HL-60 (cell line): ENCODE data around the gene OSBP2.

Experiments used
- DNase-seq, 2 experiments: peaks; one replicate each; pipeline ENCODE4 v3.0.0-alpha.2; 2010 to 2020; ENCODE audit warnings: low read depth in 1 of 2, low spot score in 1 of 2
- H3K27ac ChIP-seq: fragments of 250-450 bp; sonication (Bioruptor Pico); replicated peaks from 2 replicates; pipeline ENCODE4 v1.5.1; 2020; ENCODE audit warnings: mild to moderate bottlenecking, moderate library complexity
- H3K27me3 ChIP-seq: fragments of 250-450 bp; sonication (Bioruptor Pico); 2 replicates; pipeline ENCODE4 v1.5.1; 2021; ENCODE audit warnings: mild to moderate bottlenecking, moderate library complexity; ENCODE audit not compliant: insufficient read depth, poor library complexity, severe bottlenecking
- H3K4me3 ChIP-seq: replicated peaks from 2 replicates; pipeline ENCODE4 v1.5.1; 2011; ENCODE audit warnings: mild to moderate bottlenecking, control low read depth, low read length; ENCODE audit not compliant: insufficient read depth
- GABPA ChIP-seq: IDR thresholded peaks from 2 replicates; pipeline ENCODE4 v1.6.1; 2012; ENCODE audit warnings: low read depth
- POLR2AphosphoS5 ChIP-seq: IDR thresholded peaks from 2 replicates; pipeline ENCODE4 v1.6.1; 2012; ENCODE audit warnings: low read depth
- SPI1 ChIP-seq: IDR thresholded peaks from 2 replicates; pipeline ENCODE4 v1.6.1; 2012; ENCODE audit warnings: low read depth, mild to moderate bottlenecking, borderline replicate concordance
- TF ChIP-seq, protein P1 (sequence below): IDR thresholded peaks from 2 replicates; pipeline ENCODE4 v1.6.1; 2012; ENCODE audit warnings: low read depth; ENCODE audit not compliant: insufficient replicate concordance
- TF ChIP-seq, protein P2 (sequence below): IDR thresholded peaks from one replicate; pipeline ENCODE4 v1.5.1; 2011; ENCODE audit warnings: low read length, control low read depth, inconsistent platforms; ENCODE audit not compliant: insufficient read depth

Gene OSBP2

DNA sequence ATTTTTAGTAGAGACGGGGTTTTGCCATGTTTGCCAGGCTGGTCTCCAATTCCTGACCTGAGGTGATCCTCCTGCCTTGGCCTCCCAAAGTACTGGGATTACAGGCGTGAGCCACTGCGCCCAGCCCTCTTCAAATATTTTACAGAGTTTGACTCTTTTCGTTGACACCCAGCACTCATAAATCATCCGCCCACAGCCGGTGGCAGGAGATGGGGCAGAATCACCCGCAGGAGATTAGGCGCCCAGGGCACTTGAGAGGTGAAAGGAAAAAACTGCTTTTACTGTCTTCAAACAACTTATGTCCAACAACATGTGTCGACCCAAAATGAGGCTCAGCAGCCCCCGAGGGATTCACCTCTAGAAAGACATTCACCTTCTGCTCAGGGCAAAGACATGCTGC is 56.9 kb downstream of the OSBP2 start:
- TF ChIP-seq POLR2AphosphoS5 (no peak), SPI1 (no peak), GABPA (no peak)
- TF ChIP-seq, protein P1, sequence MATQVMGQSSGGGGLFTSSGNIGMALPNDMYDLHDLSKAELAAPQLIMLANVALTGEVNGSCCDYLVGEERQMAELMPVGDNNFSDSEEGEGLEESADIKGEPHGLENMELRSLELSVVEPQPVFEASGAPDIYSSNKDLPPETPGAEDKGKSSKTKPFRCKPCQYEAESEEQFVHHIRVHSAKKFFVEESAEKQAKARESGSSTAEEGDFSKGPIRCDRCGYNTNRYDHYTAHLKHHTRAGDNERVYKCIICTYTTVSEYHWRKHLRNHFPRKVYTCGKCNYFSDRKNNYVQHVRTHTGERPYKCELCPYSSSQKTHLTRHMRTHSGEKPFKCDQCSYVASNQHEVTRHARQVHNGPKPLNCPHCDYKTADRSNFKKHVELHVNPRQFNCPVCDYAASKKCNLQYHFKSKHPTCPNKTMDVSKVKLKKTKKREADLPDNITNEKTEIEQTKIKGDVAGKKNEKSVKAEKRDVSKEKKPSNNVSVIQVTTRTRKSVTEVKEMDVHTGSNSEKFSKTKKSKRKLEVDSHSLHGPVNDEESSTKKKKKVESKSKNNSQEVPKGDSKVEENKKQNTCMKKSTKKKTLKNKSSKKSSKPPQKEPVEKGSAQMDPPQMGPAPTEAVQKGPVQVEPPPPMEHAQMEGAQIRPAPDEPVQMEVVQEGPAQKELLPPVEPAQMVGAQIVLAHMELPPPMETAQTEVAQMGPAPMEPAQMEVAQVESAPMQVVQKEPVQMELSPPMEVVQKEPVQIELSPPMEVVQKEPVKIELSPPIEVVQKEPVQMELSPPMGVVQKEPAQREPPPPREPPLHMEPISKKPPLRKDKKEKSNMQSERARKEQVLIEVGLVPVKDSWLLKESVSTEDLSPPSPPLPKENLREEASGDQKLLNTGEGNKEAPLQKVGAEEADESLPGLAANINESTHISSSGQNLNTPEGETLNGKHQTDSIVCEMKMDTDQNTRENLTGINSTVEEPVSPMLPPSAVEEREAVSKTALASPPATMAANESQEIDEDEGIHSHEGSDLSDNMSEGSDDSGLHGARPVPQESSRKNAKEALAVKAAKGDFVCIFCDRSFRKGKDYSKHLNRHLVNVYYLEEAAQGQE, result no peak
- TF ChIP-seq, protein P2, sequence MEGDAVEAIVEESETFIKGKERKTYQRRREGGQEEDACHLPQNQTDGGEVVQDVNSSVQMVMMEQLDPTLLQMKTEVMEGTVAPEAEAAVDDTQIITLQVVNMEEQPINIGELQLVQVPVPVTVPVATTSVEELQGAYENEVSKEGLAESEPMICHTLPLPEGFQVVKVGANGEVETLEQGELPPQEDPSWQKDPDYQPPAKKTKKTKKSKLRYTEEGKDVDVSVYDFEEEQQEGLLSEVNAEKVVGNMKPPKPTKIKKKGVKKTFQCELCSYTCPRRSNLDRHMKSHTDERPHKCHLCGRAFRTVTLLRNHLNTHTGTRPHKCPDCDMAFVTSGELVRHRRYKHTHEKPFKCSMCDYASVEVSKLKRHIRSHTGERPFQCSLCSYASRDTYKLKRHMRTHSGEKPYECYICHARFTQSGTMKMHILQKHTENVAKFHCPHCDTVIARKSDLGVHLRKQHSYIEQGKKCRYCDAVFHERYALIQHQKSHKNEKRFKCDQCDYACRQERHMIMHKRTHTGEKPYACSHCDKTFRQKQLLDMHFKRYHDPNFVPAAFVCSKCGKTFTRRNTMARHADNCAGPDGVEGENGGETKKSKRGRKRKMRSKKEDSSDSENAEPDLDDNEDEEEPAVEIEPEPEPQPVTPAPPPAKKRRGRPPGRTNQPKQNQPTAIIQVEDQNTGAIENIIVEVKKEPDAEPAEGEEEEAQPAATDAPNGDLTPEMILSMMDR, result no peak
- Histone ChIP-seq H3K27ac (no peak overlapping the region), H3K27me3 (no peaks in the 10 kb centered on the region), H3K4me3 (no peak overlapping the region)
- no peak for DNase-seq

DNA sequence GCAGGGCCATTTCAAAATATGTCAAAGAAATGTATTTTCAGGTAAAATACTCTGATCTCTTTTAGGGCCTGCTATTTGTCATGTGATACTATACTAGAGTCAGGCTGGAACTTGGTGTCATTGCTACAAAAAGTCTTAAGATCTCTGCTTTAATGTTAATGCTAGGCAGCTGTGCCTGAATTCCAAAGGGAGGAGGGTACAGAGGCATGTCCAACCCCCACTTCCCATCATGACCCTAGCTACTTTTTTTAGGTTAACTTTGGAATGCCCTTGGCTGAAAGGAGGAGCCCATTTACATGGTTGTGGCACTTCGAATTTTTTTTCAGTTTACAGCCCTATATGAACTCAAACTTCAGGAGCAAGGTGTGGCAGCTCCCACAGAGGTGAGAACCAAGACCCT is 58.1 kb downstream of the OSBP2 start:
- H3K4me3 ChIP-seq, result no peak overlapping the region
- no peaks in the 10 kb centered on the region for H3K27me3 ChIP-seq
- TF ChIP-seq, protein P1, result no peak
- TF ChIP-seq POLR2AphosphoS5 (no peak), SPI1 (no peak), GABPA (no peak)
- TF ChIP-seq, protein P2, result no peak
- H3K27ac ChIP-seq, result no peak overlapping the region
- no peak for DNase-seq

DNA sequence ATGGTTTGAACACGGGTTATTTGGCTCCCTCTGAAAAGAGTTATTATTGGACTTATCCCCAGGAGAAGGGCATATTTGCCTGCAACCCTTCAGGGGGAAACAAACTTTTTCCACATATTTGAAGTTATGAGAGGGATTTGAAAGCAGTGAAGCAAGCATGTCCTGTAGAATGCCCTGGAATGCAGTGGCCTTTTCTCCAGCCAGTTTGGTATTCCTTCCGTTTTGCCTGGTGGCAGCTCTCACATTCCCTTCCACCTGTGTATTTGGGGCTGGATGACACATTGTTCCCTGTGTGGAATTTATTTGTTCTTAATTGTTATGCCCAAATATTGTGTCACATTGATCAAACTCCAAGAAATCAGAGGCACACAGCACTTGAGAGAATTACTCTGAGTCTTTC is 59.0 kb downstream of the OSBP2 start:
- no peak overlapping the region for H3K27ac ChIP-seq
- H3K27me3 ChIP-seq, result no peaks in the 10 kb centered on the region
- no peak for DNase-seq
- no peak overlapping the region for H3K4me3 ChIP-seq
- TF ChIP-seq, protein P1, result no peak
- TF ChIP-seq SPI1, result no peak
- TF ChIP-seq GABPA, result no peak
- TF ChIP-seq POLR2AphosphoS5, result no peak
- TF ChIP-seq, protein P2, result no peak
